H1 (cell line): Measurements from ENCODE around the gene HTR2B. TPM values are rescaled to one million over a fixed set of nuclear protein-coding genes. Genes with fewer than 3 reads are reported as not detected.

ENCODE experiments used
- CTCF ChIA-PET: fragments of 300-600 bp; sonication (Branson Sonifier 250); formaldehyde crosslinking; loops from one replicate; lab custom pipeline; 2021; ENCODE audit not compliant: partially characterized antibody; lab: Charles Lee
- POLR2A ChIA-PET: fragments of 300-600 bp; sonication (Branson Sonifier 250); formaldehyde crosslinking; loops from one replicate; lab custom pipeline; 2021; ENCODE audit warnings: inconsistent platforms; ENCODE audit not compliant: partially characterized antibody; lab: Charles Lee
- DNase-seq, 2 experiments: peaks; one replicate each; pipeline versions ENCODE4 v3.0.0 to v3.0.0-alpha.2; 2010 to 2022; ENCODE audit warnings: low spot score in 2 of 2, low read depth in 1 of 2, mixed read lengths in 1 of 2
- FAIRE-seq: peaks from 2 replicates; lab custom pipeline; 2011; peaks lifted over from hg19 to GRCh38; lab: Jason Lieb, UNC
- H2AFZ ChIP-seq: 2 replicates; pipeline ENCODE4 v1.8.1; 2012; ENCODE audit warnings: low read length, inconsistent platforms
- H2AK5ac ChIP-seq: 2 replicates; pipeline ENCODE4 v1.6.1; 2013; ENCODE audit warnings: low read depth, low read length
- H2BK120ac ChIP-seq: replicated peaks from 2 replicates; pipeline ENCODE3; 2013; ENCODE audit warnings: low read depth, low read length, inconsistent platforms
- H2BK12ac ChIP-seq: 2 replicates; pipeline ENCODE4 v1.6.1; 2013; ENCODE audit warnings: low read depth, low read length
- H2BK15ac ChIP-seq: 2 replicates; pipeline ENCODE4 v1.6.1; 2013; ENCODE audit warnings: low read length
- H2BK20ac ChIP-seq: 2 replicates; pipeline ENCODE4 v1.6.1; 2013; ENCODE audit warnings: low read length
- H2BK5ac ChIP-seq: 2 replicates; pipeline ENCODE4 v1.6.1; 2013; ENCODE audit warnings: low read depth, low read length
- H3K14ac ChIP-seq: 2 replicates; pipeline ENCODE4 v1.6.1; 2013; ENCODE audit warnings: inconsistent platforms; ENCODE audit not compliant: insufficient read length
- H3K18ac ChIP-seq: 2 replicates; pipeline ENCODE4 v1.6.1; 2013; ENCODE audit warnings: low read length; ENCODE audit errors: extremely low read depth
- H3K23ac ChIP-seq: 2 replicates; pipeline ENCODE4 v1.6.1; 2013; ENCODE audit warnings: inconsistent platforms; ENCODE audit not compliant: insufficient read length
- H3K23me2 ChIP-seq: 2 replicates; pipeline ENCODE4 v1.6.1; 2013; ENCODE audit warnings: low read depth, low read length
- H3K27ac ChIP-seq: 2 replicates; pipeline ENCODE4 v1.6.1; 2011; ENCODE audit warnings: low read depth, low read length, inconsistent platforms
- H3K27me3 ChIP-seq, 4 experiments: replicated peaks in 1 of 4; 1 replicate in 1 of 4; 2 replicates in 3 of 4; pipeline versions ENCODE4 v1.6.1 to v1.8.1; 2011 to 2013; ENCODE audit warnings: low read length in 3 of 4, mild to moderate bottlenecking in 3 of 4, inconsistent platforms in 2 of 4, mixed read lengths in 2 of 4, moderate library complexity in 1 of 4; ENCODE audit not compliant: control insufficient read depth in 3 of 4, insufficient read depth in 3 of 4; ENCODE audit errors: extremely low read depth in 1 of 4
- H3K36me3 ChIP-seq, 4 experiments: 2 replicates each; pipeline versions ENCODE4 v1.6.1 to v1.8.1; 2011 to 2013; ENCODE audit warnings: mild to moderate bottlenecking in 4 of 4, low read length in 3 of 4, moderate library complexity in 2 of 4, control low read depth in 1 of 4, inconsistent platforms in 1 of 4; ENCODE audit not compliant: insufficient read depth in 4 of 4, control insufficient read depth in 2 of 4
- H3K4ac ChIP-seq: replicated peaks from 2 replicates; pipeline ENCODE3; 2013; ENCODE audit warnings: low read length, low read depth, mixed read lengths, inconsistent platforms; ENCODE audit not compliant: insufficient read length
- H3K4me1 ChIP-seq, 4 experiments: replicated peaks in 1 of 4; 1 replicate in 1 of 4; 2 replicates in 3 of 4; pipeline versions ENCODE4 v1.6.1 to v1.8.1; 2011 to 2013; ENCODE audit warnings: low read length in 3 of 4, inconsistent platforms in 2 of 4, mixed read lengths in 1 of 4; ENCODE audit not compliant: insufficient read depth in 4 of 4, control insufficient read depth in 3 of 4
- H3K4me2 ChIP-seq, 2 experiments: 2 replicates each; pipeline versions ENCODE4 v1.6.1 to v1.8.1; 2011 to 2013; ENCODE audit warnings: low read depth in 2 of 2, low read length in 2 of 2, control low read depth in 1 of 2, inconsistent platforms in 1 of 2, mild to moderate bottlenecking in 1 of 2; ENCODE audit not compliant: insufficient read depth in 1 of 2
- H3K4me3 ChIP-seq, 4 experiments: fragments of 200-600, 300-600 bp in 1 of 4; sonication (generic), shearing (Covaris generic), sonication (Bioruptor Twin) in 1 of 4; 2 replicates each; pipeline versions ENCODE4 v1.5.1 to v1.8.1; 2011 to 2016; ENCODE audit warnings: low read length in 4 of 4, low read depth in 3 of 4, control low read depth in 2 of 4, inconsistent platforms in 2 of 4, mild to moderate bottlenecking in 2 of 4, mixed read lengths in 1 of 4, moderate library complexity in 1 of 4; ENCODE audit not compliant: insufficient read depth in 2 of 4; ENCODE audit errors: extremely low read depth in 1 of 4
- H3K56ac ChIP-seq: replicated peaks from 2 replicates; pipeline ENCODE3; 2013; ENCODE audit warnings: low read depth, mild to moderate bottlenecking, mixed read lengths, low read length, inconsistent platforms; ENCODE audit not compliant: insufficient read length
- H3K79me1 ChIP-seq: 2 replicates; pipeline ENCODE4 v1.6.1; 2013; ENCODE audit warnings: low read depth, low read length, control low read depth
- H3K79me2 ChIP-seq, 2 experiments: 2 replicates each; pipeline versions ENCODE4 v1.6.1 to v1.8.1; 2012 to 2013; ENCODE audit warnings: low read length in 2 of 2, mild to moderate bottlenecking in 2 of 2, inconsistent platforms in 1 of 2; ENCODE audit not compliant: insufficient read depth in 2 of 2, control insufficient read depth in 1 of 2
- H3K9ac ChIP-seq, 4 experiments: replicated peaks in 1 of 4; 1 replicate in 1 of 4; 2 replicates in 3 of 4; pipeline versions ENCODE4 v1.6.1 to v1.8.1; 2011 to 2013; ENCODE audit warnings: low read depth in 3 of 4, low read length in 3 of 4, control low read depth in 2 of 4, mild to moderate bottlenecking in 2 of 4, moderate library complexity in 2 of 4, inconsistent platforms in 1 of 4; ENCODE audit errors: extremely low read depth in 1 of 4
- H3K9me3 ChIP-seq, 2 experiments: 2 replicates each; pipeline versions ENCODE4 v1.6.1 to v1.8.1; 2012 to 2013; ENCODE audit warnings: mild to moderate bottlenecking in 2 of 2, moderate library complexity in 2 of 2, control low read depth in 1 of 2, inconsistent platforms in 1 of 2, low read depth in 1 of 2, low read length in 1 of 2, mixed read lengths in 1 of 2; ENCODE audit not compliant: insufficient read depth in 2 of 2
- H4K20me1 ChIP-seq, 2 experiments: replicated peaks in 1 of 2; 2 replicates each; pipeline versions ENCODE3 to v1.8.1; 2011 to 2013; ENCODE audit warnings: inconsistent platforms in 2 of 2, low read length in 2 of 2, mild to moderate bottlenecking in 1 of 2; ENCODE audit not compliant: insufficient read depth in 2 of 2, control insufficient read depth in 1 of 2
- H4K5ac ChIP-seq: 2 replicates; pipeline ENCODE4 v1.6.1; 2013; ENCODE audit warnings: low read length, low read depth, mixed read lengths, inconsistent platforms; ENCODE audit not compliant: insufficient read length
- H4K8ac ChIP-seq: 2 replicates; pipeline ENCODE4 v1.8.0; 2013; ENCODE audit warnings: mild to moderate bottlenecking, moderate library complexity, low read length, inconsistent platforms; ENCODE audit not compliant: insufficient read depth; ENCODE audit errors: extremely low read depth
- H4K91ac ChIP-seq: replicated peaks from 2 replicates; pipeline ENCODE3; 2013; ENCODE audit warnings: low read length, mixed read lengths, inconsistent platforms; ENCODE audit not compliant: insufficient read length
- CHD2 ChIP-seq: IDR thresholded peaks from 2 replicates; pipeline ENCODE4 v1.6.1; 2012; ENCODE audit warnings: low read length, improper control_type of control experiment
- CREB1 ChIP-seq: IDR thresholded peaks from 2 replicates; pipeline ENCODE4 v1.6.1; 2012; ENCODE audit warnings: inconsistent platforms
- CTCF ChIP-seq, 3 experiments: IDR thresholded peaks; 1 replicate in 2 of 3; 2 replicates in 1 of 3; pipeline versions ENCODE4 v1.5.1 to v1.6.1; 2011; ENCODE audit warnings: low read length in 3 of 3, mild to moderate bottlenecking in 3 of 3, inconsistent platforms in 2 of 3, low read depth in 1 of 3, moderate library complexity in 1 of 3; ENCODE audit not compliant: insufficient read depth in 1 of 3; ENCODE audit errors: control extremely low read depth in 1 of 3
- JUN ChIP-seq: IDR thresholded peaks from 2 replicates; pipeline ENCODE4 v1.6.1; 2011; ENCODE audit warnings: low read depth, mild to moderate bottlenecking, improper control_type of control experiment, low read length
- KDM1A ChIP-seq: fragments of 200-600, 300-600 bp; sonication (generic); IDR thresholded peaks from 2 replicates; pipeline ENCODE4 v1.7.1; 2016; ENCODE audit warnings: mild to moderate bottlenecking, low read length, borderline replicate concordance
- POLR2AphosphoS5 ChIP-seq: IDR thresholded peaks from 2 replicates; pipeline ENCODE4 v1.6.1; 2011; ENCODE audit warnings: low read depth, low read length
- RNF2 ChIP-seq: fragments of 200-900, 300-1000 bp; sonication (generic); IDR thresholded peaks from 2 replicates; pipeline ENCODE4 v1.7.1; 2016; ENCODE audit warnings: borderline replicate concordance, low read depth, mild to moderate bottlenecking, antibody characterized with exemption, low read length; ENCODE audit not compliant: poor library complexity, severe bottlenecking; ENCODE audit errors: missing control alignments
- SAP30 ChIP-seq: fragments of 300-600 bp; sonication (generic); IDR thresholded peaks from 2 replicates; pipeline ENCODE4 v1.7.1; 2012; ENCODE audit warnings: low read length, moderate library complexity, mild to moderate bottlenecking, inconsistent platforms; ENCODE audit not compliant: insufficient read depth, insufficient replicate concordance
- SIN3A ChIP-seq, 2 experiments: IDR thresholded peaks in 1 of 2; conservative IDR thresholded peaks in 1 of 2; 2 replicates each; pipeline ENCODE4 v1.6.1; 2011 to 2012; ENCODE audit warnings: low read length in 2 of 2, improper control_type of control experiment in 1 of 2, low read depth in 1 of 2, mild to moderate bottlenecking in 1 of 2
- SP1 ChIP-seq: IDR thresholded peaks from 2 replicates; pipeline ENCODE4 v1.6.1; 2011; ENCODE audit warnings: low read depth, low read length
- SRF ChIP-seq: IDR thresholded peaks from 2 replicates; pipeline ENCODE4 v1.6.1; 2011; ENCODE audit warnings: mild to moderate bottlenecking, low read depth, low read length, moderate library complexity
- YY1 ChIP-seq: IDR thresholded peaks from 2 replicates; pipeline ENCODE4 v1.6.1; 2011; ENCODE audit warnings: low read depth, mild to moderate bottlenecking, low read length
- WGBS, 2 experiments: shearing (Covaris generic) in 1 of 2; methylation state at CpG; one replicate each; pipeline versions ENCODE4 v1.1.6 to v1.1.7; 2013 to 2015; ENCODE audit warnings: low lambda C conversion rate in 2 of 2, mixed read lengths in 2 of 2, inconsistent platforms in 1 of 2, low coverage in 1 of 2, missing lambda C conversion rate in 1 of 2; ENCODE audit not compliant: insufficient replicate concordance in 2 of 2, insufficient coverage in 1 of 2, insufficient read length in 1 of 2; ENCODE audit errors: extremely low coverage in 1 of 2, missing lambda C conversion rate in 1 of 2; 5-methylcytosine and 5-hydroxymethylcytosine counted together
- polyA plus RNA-seq, 7 experiments: library from polyadenylated mRNA; depleted of rRNA in 3 of 7; stranded (reverse) in 5 of 7; unstranded in 2 of 7; fragments of >200 nt in 5 of 7; fragments of 200-250 nt in 2 of 7; gene quantifications; 1 replicate in 5 of 7; 2 replicates in 1 of 7; 4 replicates in 1 of 7; pipeline versions ENCODE4 v1.2.1 to v1.2.3, GENCODE V29; 2011 to 2013; ENCODE audit warnings: missing spikeins in 2 of 7, mixed read lengths in 2 of 7
- total RNA-seq: library from RNA; stranded (reverse); fragmentation: NEBNext Ultra II Directional; extraction: Animal tissue kit (Norgen Biotek cat#: 25700); gene quantifications from 2 replicates; pipeline ENCODE4 v1.2.1, GENCODE V29; 2021

Gene HTR2B
- total and polyA plus RNA-seq, 2 of the 8 experiments (the other 6 are each of a cell fraction or from before 2014, with no cell fraction given) = not detected

DNA sequence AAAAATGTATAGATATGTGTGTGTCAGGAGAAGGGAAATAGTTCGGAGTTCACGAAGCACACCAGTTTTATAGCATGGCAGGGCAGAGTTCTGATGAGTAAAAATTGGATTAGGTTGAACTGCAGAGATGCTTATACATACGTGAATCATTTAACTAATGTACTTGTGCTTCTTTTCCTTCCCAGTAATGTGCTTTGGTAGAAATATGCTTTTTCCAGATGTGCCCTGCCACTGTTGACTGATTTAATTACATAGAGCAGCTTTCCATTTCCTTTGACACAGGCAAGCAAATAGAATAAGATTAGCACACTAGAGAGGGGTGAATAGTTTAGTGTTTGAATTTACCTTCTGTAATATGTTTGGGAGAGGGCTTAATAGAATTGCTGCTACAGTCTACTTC is 44.6 kb upstream of the HTR2B start:
- CTCF ChIA-PET = interaction anchor here (1.0 kb wide), 1 partner anchor 213 kb away, joined by 3 read pairs; no protein-coding TSS in a partner anchor
- TF ChIP-seq KDM1A = no peak
- TF ChIP-seq JUN = no peak
- no peak for TF ChIP-seq POLR2AphosphoS5
- TF ChIP-seq YY1 = no peak
- no peak for TF ChIP-seq SAP30
- no peak for TF ChIP-seq CREB1
- TF ChIP-seq CTCF (IDR thresholded peaks at IDR 0.05; ENCODE audit: control extremely low read depth in 1 of 3, insufficient read depth in 1 of 3, low read depth in 1 of 3, low read length in 3 of 3) = no peak
- TF ChIP-seq CHD2 = no peak
- no peak for TF ChIP-seq SIN3A (conservative IDR thresholded peaks at IDR 0.05 in 1 of 2, IDR thresholded peaks at IDR 0.05 in 1 of 2; ENCODE audit: low read depth in 1 of 2, low read length in 2 of 2)
- TF ChIP-seq SP1 = no peak
- no peak for TF ChIP-seq RNF2
- TF ChIP-seq SRF = no peak

More for the DNA sequence above, 44.6 kb upstream of the HTR2B start:
- no peaks in the 10 kb centered on the region for H3K4me1 ChIP-seq
- no peak overlapping the region for H3K23ac ChIP-seq
- no peak overlapping the region for H2BK15ac ChIP-seq
- no peaks in the 10 kb centered on the region for H3K23me2 ChIP-seq
- no peak overlapping the region for H2AFZ ChIP-seq
- no peak overlapping the region for H3K4me2 ChIP-seq
- H4K91ac ChIP-seq = no peak overlapping the region
- H3K18ac ChIP-seq = no peak overlapping the region
- no peak overlapping the region for H3K56ac ChIP-seq
- no peak overlapping the region for H2BK20ac ChIP-seq
- DNase-seq (no peak), FAIRE-seq (no peak)
- no peak overlapping the region for H3K4ac ChIP-seq
- H3K79me1 ChIP-seq = no peaks in the 10 kb centered on the region
- POLR2A ChIA-PET = interaction anchor here (0.9 kb wide), 1 partner anchor 9 kb away, joined by 3 read pairs; no protein-coding TSS in a partner anchor
- no peaks in the 10 kb centered on the region for H4K20me1 ChIP-seq
- H3K27ac ChIP-seq = no peak overlapping the region
- no peak overlapping the region for H4K5ac ChIP-seq
- H3K9ac ChIP-seq = no peak overlapping the region; a peak in 1 of 7 replicates
- peaks cover 10 to 61% (median 43%) of the 10 kb centered on the region in 4 experiments for H3K36me3 ChIP-seq
- no peak overlapping the region for H3K14ac ChIP-seq
- no peaks in the 10 kb centered on the region for H3K27me3 ChIP-seq
- no peaks in the 10 kb centered on the region for H3K79me2 ChIP-seq
- H2AK5ac ChIP-seq = no peak overlapping the region
- no peaks in the 10 kb centered on the region for H3K9me3 ChIP-seq
- H4K8ac ChIP-seq = no peak overlapping the region
- WGBS, 2 experiments = 64% methylated on average over 3 of the region's 3 CpGs; no CpG with 5 or more reads in 1 of the 2 experiments
- no peak overlapping the region for H3K4me3 ChIP-seq
- H2BK120ac ChIP-seq = no peak overlapping the region
- no peak overlapping the region for H2BK5ac ChIP-seq
- H2BK12ac ChIP-seq = no peak overlapping the region
